Fibroblast of skin of left biceps (primary cell): ENCODE results near the gene HAPLN2.
"Not testable (repeated sequence)": the region's sequence is repeated elsewhere in the genome, so short reads cannot be mapped to it uniquely, and the experiment has no call there.

Experiments used
- DNase-seq, 2 experiments: peaks; one replicate each; pipeline ENCODE4 v3.0.0-alpha.2; 2013; ENCODE audit warnings: low read depth in 2 of 2

The HAPLN2 gene

GRCh38 chr1:156618853-156619581, at the start of gene HAPLN2:
Gene HAPLN2 (plus strand): TSS chr1:156619415. CDS start chr1:156623491, 4,076 bp downstream.
- no peak for DNase-seq

- peak; percentile 79 to 80 for DNase-seq
Observed at GRCh38 chr1:156571261-156571852, 47.9 kb upstream of the HAPLN2 start.

- DNase-seq = peak; percentile 33 to 42
Observed at GRCh38 chr1:156571919-156572662, 47.1 kb upstream of the HAPLN2 start, which contains the start of gene IQGAP3. Gene IQGAP3 (minus strand): TSS chr1:156572565. CDS start chr1:156572529, 36 bp downstream.

GRCh38 chr1:156572663-156573018, 46.6 kb upstream of the HAPLN2 start:
- DNase-seq = no peak

GRCh38 chr1:156574039-156574633, 45.1 kb upstream of the HAPLN2 start:
- DNase-seq = no peak

GRCh38 chr1:156577550-156577949, 41.7 kb upstream of the HAPLN2 start:
- DNase-seq = no peak

- no peak for DNase-seq
Observed at GRCh38 chr1:156578055-156578454, 41.2 kb upstream of the HAPLN2 start.

- no peak for DNase-seq
Observed at GRCh38 chr1:156579472-156579871, 39.7 kb upstream of the HAPLN2 start, which contains the start of gene TTC24. Gene TTC24 (plus strand): TSS chr1:156579723. CDS start chr1:156581365, 1,642 bp downstream.

- DNase-seq = no peak
Observed at GRCh38 chr1:156581661-156582387, 37.4 kb upstream of the HAPLN2 start.

GRCh38 chr1:156582388-156583017, 36.7 kb upstream of the HAPLN2 start:
- DNase-seq = no peak

GRCh38 chr1:156583821-156584622, 35.2 kb upstream of the HAPLN2 start:
- peak in 1 of 2 experiments; percentile 33 for DNase-seq

- DNase-seq = no peak
Observed at GRCh38 chr1:156584813-156585212, 34.4 kb upstream of the HAPLN2 start.

- DNase-seq = no peak
Observed at GRCh38 chr1:156586323-156586722, 32.9 kb upstream of the HAPLN2 start.

GRCh38 chr1:156586892-156587477, 32.2 kb upstream of the HAPLN2 start:
- no peak for DNase-seq

- DNase-seq = not testable (repeated sequence)
Observed at GRCh38 chr1:156587927-156588326, 31.3 kb upstream of the HAPLN2 start.

- no peak for DNase-seq
Observed at GRCh38 chr1:156589546-156589945, 29.7 kb upstream of the HAPLN2 start.

GRCh38 chr1:156590326-156591180, 28.7 kb upstream of the HAPLN2 start:
- no peak for DNase-seq

GRCh38 chr1:156591181-156591431, 28.1 kb upstream of the HAPLN2 start:
- DNase-seq = no peak
